Lung (tissue), 12 donors: Measurements from ENCODE around the gene SHB. TPM values are rescaled to one million over a fixed set of nuclear protein-coding genes. Genes with fewer than 3 reads are reported as not detected.

ENCODE experiments used
- ATAC-seq: fragments of 200-7000 bp; cut with Tn5 transposase; one replicate; pipeline ENCODE4 v1.9.1; 2020; ENCODE audit warnings: moderate number of reproducible peaks; ENCODE audit not compliant: insufficient read depth, low FRiP score
- DNase-seq, 3 donors: peaks; one replicate each; pipeline ENCODE4 v3.0.0-alpha.2; 2013 to 2017
- H3K27ac ChIP-seq, 2 donors: one replicate each; pipeline ENCODE4 v1.5.1; 2013; ENCODE audit warnings: mild to moderate bottlenecking in 2 of 2, moderate library complexity in 2 of 2, control low read depth in 1 of 2, inconsistent platforms in 1 of 2, low read depth in 1 of 2, low read length in 1 of 2
- H3K27me3 ChIP-seq, 3 donors: one replicate each; pipeline ENCODE4 v1.5.1; 2013; ENCODE audit warnings: low read length in 2 of 3; ENCODE audit not compliant: control insufficient read depth in 3 of 3, insufficient read depth in 3 of 3
- H3K36me3 ChIP-seq, 4 donors: one replicate each; pipeline ENCODE4 v1.5.1; 2013; ENCODE audit warnings: low read length in 4 of 4, mild to moderate bottlenecking in 1 of 4, moderate library complexity in 1 of 4; ENCODE audit not compliant: control insufficient read depth in 4 of 4, insufficient read depth in 4 of 4
- H3K4me1 ChIP-seq, 5 donors: one replicate each; pipeline ENCODE4 v1.5.1; 2013; ENCODE audit warnings: low read length in 5 of 5, mild to moderate bottlenecking in 2 of 5, moderate library complexity in 1 of 5; ENCODE audit not compliant: control insufficient read depth in 5 of 5, insufficient read depth in 5 of 5
- H3K4me3 ChIP-seq: one replicate; pipeline ENCODE4 v1.5.1; 2013; ENCODE audit warnings: mild to moderate bottlenecking, control low read depth, moderate library complexity
- H3K9ac ChIP-seq, 2 donors: one replicate each; pipeline ENCODE4 v1.5.1; 2013; ENCODE audit warnings: low read length in 2 of 2, control low read depth in 1 of 2; ENCODE audit not compliant: insufficient read depth in 1 of 2
- H3K9me3 ChIP-seq, 4 donors: one replicate each; pipeline ENCODE4 v1.5.1; 2013; ENCODE audit warnings: low read length in 3 of 4, mild to moderate bottlenecking in 1 of 4, moderate library complexity in 1 of 4; ENCODE audit not compliant: control insufficient read depth in 4 of 4, insufficient read depth in 3 of 4
- WGBS, 2 donors: extraction: QIAGEN DNeasy Blood & Tissue Kit; methylation state at CpG; one replicate each; pipeline ENCODE4 v1.1.7; 2013; 5-methylcytosine and 5-hydroxymethylcytosine counted together
- polyA plus RNA-seq, 2 donors: library from polyadenylated mRNA; stranded (reverse); fragments of 200-250 nt; gene quantifications; one replicate each; pipeline ENCODE4 v1.2.1, GENCODE V29; 2013
- total RNA-seq, 2 donors: library from RNA; depleted of rRNA in 1 of 2; stranded (reverse); fragments of >200 nt in 1 of 2; gene quantifications; one replicate each; pipeline ENCODE4 v1.2.1, GENCODE V29; 2014 to 2021
- TF ChIP-seq, protein P1 (sequence below): IDR thresholded peaks from 2 replicates; pipeline ENCODE4 v1.5.1; 2012; ENCODE audit warnings: mild to moderate bottlenecking; ENCODE audit errors: control extremely low read depth, extremely low read depth
- donor health status: control.
- donor health status: control.
- donor health status: Bipolar disorder and iron deficiency.
- donor health status: healthy.
- donor health status: DM: yes; HTN: yes; CAD: no.

Gene SHB
- total and polyA plus RNA-seq, 4 donors, result 10.8 to 32.3 (median 14.4) TPM

DNA sequence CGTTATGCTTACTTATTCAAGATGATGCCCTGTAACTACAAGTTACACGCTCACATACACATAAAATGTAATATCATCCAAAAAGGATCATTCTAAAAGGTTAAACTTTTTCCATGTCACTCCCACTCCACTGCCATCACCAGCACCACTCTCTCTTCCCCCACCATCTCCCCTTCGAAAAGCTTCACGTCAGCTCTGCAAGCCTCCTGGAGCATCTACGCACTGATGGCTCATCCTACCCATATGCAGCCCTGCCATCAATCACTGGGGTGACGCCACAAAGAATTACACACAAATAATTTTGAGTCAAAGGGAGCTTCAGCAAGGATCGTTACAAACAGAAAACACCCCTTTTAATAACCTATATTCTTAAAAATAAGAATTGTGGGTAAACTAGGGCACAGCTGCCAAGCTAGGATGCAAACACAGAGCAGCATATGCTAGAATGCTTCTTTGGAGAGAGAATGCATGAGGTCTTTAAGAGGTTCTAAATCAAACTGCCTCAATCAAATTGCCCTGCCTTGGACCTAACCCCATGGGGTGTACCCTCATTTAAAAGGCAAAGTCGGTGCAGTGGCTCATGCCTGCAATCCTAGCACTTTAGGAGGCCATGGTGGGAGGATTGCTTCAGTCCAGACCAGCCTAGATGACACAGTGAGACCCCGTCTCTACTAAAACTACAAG is 56.1 kb downstream of the SHB start:
- Histone ChIP-seq H3K27me3 (no peaks in the 10 kb centered on the region), H3K9ac (no peak overlapping the region), H3K36me3 (peaks cover 0 to 21% (median 0%) of the 10 kb centered on the region in 4 donors), H3K4me3 (no peak overlapping the region), H3K9me3 (no peaks in the 10 kb centered on the region), H3K27ac (no peak overlapping the region), H3K4me1 (peaks cover 0 to 35% (median 24%) of the 10 kb centered on the region in 5 donors)
- 93 to 94% methylated on average over 9 of the region's 9 CpGs for WGBS, 2 donors
- TF ChIP-seq, protein P1, sequence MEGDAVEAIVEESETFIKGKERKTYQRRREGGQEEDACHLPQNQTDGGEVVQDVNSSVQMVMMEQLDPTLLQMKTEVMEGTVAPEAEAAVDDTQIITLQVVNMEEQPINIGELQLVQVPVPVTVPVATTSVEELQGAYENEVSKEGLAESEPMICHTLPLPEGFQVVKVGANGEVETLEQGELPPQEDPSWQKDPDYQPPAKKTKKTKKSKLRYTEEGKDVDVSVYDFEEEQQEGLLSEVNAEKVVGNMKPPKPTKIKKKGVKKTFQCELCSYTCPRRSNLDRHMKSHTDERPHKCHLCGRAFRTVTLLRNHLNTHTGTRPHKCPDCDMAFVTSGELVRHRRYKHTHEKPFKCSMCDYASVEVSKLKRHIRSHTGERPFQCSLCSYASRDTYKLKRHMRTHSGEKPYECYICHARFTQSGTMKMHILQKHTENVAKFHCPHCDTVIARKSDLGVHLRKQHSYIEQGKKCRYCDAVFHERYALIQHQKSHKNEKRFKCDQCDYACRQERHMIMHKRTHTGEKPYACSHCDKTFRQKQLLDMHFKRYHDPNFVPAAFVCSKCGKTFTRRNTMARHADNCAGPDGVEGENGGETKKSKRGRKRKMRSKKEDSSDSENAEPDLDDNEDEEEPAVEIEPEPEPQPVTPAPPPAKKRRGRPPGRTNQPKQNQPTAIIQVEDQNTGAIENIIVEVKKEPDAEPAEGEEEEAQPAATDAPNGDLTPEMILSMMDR, result no peak
- DNase-seq (no peak), ATAC-seq (no peak)

DNA sequence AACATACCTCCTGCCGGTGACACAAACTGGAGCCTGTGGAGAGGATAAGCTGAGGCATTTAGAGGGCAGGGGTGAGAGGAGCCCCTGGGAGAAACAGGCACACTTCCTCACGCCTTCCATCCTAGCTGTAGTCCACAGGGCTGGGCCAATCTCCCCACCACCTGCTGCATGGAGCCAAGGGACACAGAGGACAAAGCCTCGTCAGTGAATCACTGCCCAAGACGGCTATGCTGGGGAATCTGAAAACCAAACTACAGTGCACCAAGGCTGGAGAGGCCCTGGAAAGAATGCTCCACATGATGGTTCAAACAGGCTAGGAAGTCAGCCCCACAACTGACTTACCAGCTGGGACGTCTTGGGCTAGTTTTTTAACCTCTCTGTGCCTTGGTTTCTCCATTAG is 57.0 kb downstream of the SHB start:
- H3K4me3 ChIP-seq, result no peak overlapping the region
- H3K4me1 ChIP-seq, result peaks cover 0 to 34% (median 20%) of the 10 kb centered on the region in 5 donors
- H3K9ac ChIP-seq, result no peak overlapping the region
- ATAC-seq, result no peak
- no peaks in the 10 kb centered on the region for H3K9me3 ChIP-seq
- H3K27ac ChIP-seq, result no peak overlapping the region
- H3K36me3 ChIP-seq, result peaks cover 0 to 21% (median 0%) of the 10 kb centered on the region in 4 donors
- no peaks in the 10 kb centered on the region for H3K27me3 ChIP-seq
- TF ChIP-seq, protein P1, result no peak
- 90 to 94% methylated on average over 5 of the region's 5 CpGs for WGBS, 2 donors
- no peak for DNase-seq

DNA sequence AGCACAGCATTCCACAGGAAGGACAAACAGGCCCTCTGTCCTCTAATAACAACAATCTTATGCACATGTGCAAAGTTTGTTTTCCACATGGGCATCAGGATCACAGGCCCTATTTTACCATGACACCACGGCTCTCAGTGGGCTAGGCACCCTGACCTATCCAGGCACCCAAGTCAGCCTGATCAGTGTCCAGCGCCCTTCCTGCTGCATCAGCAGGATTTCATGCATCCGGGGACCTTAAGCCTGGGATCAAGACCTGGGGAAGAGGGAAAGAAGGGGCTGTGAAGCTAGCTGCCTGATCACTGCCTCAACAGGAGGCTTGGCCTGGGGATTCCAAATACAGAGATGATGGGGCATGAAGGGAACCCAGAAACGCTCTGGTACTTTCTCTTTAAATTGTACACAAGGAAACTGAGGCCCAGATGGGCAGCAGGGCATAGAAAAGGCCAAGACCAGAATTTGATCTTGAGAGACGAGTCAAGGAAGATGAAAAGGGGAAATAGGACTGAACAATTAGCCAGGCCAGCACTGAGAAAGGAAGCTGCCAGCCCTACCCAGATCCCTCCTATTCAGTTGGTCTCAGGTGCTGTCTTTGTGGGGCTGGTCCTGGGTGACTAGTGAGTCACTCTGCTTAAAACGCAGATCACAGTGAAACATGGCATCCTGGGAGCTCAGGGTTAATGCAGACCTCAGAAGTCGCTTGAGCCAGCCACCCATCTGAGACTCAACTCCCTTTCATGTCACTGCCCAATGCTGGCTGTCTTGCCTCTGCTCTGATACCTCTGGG is 57.9 kb downstream of the SHB start:
- no peak overlapping the region for H3K9ac ChIP-seq
- H3K4me3 ChIP-seq, result no peak overlapping the region
- no peak for DNase-seq
- H3K4me1 ChIP-seq, result peaks cover 0 to 28% (median 15%) of the 10 kb centered on the region in 5 donors
- no peaks in the 10 kb centered on the region for H3K27me3 ChIP-seq
- TF ChIP-seq, protein P1, result no peak
- 83 to 87% methylated on average over 7 of the region's 7 CpGs for WGBS, 2 donors
- no peak for ATAC-seq
- H3K36me3 ChIP-seq, result peaks cover 0 to 21% (median 0%) of the 10 kb centered on the region in 4 donors
- H3K27ac ChIP-seq, result no peak overlapping the region
- H3K9me3 ChIP-seq, result no peaks in the 10 kb centered on the region
